HEK293T (cell line): Measurements from ENCODE around the gene AP2A2.

Experiments
- CTBP1 ChIP-seq: fragments of 450-650 bp; IDR thresholded peaks from 2 replicates; pipeline ENCODE4 v1.6.1; 2016; ENCODE audit warnings: borderline replicate concordance
- FOXM1 ChIP-seq: fragments of 450-650 bp; IDR thresholded peaks from 2 replicates; pipeline ENCODE4 v1.6.1; 2017; ENCODE audit warnings: mild to moderate bottlenecking, borderline replicate concordance
- SP1 ChIP-seq: fragments of 450-650 bp; IDR thresholded peaks from 2 replicates; pipeline ENCODE4 v1.6.1; 2017
- SUZ12 ChIP-seq: fragments of 450-650 bp; IDR thresholded peaks from 2 replicates; pipeline ENCODE4 v1.6.1; 2016; ENCODE audit warnings: mild to moderate bottlenecking
- TARDBP ChIP-seq: fragments of 450-650 bp; IDR thresholded peaks from 2 replicates; pipeline ENCODE4 v1.6.1; 2016

DNA sequence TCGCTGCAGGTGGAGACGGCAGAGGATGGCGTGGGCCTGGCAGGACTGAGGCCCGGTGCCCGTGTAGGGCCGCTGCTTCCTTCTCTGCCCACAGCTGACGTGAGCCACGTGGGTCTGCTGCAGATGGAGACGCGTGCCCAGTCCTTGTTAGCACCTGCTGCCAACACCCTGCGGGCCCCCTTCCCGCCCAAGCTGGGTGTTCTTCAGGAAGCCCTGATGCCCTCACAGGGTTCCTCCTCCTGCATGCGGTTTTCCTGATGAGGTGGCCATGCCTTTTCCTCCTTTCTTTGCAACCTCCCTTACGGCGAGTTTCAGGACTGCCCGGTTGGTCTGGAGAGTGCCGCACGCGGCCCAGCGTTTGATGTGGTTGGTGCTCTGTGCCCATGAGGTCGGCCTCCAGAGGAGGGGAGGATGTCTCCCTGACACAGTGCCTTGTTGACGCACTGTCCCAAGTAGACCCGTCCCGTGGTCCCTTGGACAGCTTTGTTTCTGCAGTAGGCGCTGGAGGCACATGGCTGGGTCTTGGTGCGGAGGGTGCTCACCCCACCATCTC lies 44.7 kb downstream of the AP2A2 start:
- TF ChIP-seq SP1 (no peak), FOXM1 (no peak), SUZ12 (no peak), TARDBP (no peak), CTBP1 (no peak)
